ENCODE data around the gene LRRK2.
"Not testable (repeated sequence)": the region's sequence is repeated elsewhere in the genome, so short reads cannot be mapped to it uniquely, and the experiment has no call there.

The LRRK2 gene

DNA sequence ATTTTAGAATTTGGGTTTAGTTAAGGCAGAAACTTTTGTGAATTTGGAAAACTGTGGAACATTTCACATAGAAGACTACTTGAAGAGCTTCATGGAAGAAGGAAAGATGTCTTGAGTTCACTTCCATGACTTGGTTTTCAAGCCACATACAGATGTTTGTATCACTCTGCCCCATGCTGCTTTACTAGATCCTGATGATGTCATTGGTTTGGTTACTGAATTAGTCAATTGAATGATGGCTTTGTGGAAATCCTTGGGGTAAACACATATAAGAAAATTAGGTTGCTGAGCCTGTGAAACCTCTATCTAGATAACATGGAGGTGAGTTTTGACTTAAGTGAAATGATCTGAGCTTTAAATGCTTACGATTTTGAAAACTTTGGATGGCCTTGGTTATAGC, 90.6 kb downstream of the LRRK2 start:
- no peak for DNase-seq (ENCODE audit: low read depth)

DNA sequence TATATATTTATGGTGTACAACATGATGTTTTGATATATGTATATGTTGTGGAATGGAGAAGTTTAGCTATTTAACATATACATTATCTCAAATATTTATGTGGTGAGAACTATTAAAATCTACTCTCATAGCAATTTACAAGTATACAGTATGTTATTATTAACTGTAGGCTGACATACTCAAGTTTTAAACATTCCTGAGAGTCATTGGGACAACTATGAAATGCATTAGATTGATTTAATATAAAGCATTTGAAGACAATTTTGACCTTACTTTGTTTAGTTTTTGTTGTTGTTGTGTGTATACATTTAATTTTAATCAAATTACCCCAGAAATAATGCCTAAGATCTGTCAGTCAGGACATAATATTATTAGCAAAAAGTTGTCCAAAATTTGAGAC, 99.5 kb downstream of the LRRK2 start:
- DNase-seq (ENCODE audit: low read depth): no peak

DNA sequence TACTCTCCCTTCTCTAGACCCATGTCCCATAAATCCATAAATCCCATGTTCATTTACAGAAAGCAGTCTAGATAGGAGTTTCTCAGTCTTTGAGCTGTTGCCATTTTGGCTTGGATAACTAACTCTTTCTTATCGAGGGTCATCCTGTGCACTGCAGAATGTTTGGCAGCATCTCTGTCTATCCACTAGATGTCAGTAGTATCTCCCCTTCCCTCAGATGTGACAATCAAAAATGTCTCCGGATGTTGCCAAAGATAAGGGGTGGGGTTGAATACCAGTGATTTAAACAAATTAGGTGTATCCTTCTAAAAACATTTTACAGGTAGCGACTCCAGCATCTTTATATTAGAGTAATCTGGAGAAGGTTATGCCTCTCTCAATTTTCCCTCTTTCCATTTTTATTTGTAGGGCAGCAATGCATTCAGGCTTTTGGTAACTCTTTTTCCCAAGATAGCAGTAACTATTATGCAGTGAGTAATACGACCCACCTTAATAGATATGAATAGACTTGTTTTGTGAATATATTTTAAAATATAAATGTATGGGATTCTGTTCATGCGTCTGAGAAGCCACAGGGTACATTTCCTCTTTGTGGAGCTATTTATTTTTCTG, 100.7 kb downstream of the LRRK2 start:
- peak; percentile 4 for DNase-seq (ENCODE audit: low read depth)

DNA sequence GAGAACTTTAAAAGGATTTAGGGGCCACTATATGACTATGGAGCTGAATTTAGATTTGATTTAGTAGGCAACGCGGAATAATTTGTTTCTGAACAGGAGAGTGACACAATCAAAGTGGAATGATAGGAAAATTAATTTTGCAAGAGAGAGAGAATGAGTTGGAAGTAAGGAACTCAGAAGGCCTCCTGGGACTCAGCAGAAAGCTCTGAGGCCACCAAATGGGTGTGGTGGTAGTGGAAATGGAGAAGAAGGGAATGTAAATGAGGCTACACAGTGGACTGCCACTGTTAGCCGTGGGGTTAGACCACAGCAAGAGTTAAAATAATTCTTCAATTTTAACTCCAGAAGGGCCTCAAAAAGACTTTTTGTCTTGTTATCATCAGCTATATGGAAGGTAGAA, 102.7 kb downstream of the LRRK2 start:
- DNase-seq (ENCODE audit: low read depth): peak; percentile 39

DNA sequence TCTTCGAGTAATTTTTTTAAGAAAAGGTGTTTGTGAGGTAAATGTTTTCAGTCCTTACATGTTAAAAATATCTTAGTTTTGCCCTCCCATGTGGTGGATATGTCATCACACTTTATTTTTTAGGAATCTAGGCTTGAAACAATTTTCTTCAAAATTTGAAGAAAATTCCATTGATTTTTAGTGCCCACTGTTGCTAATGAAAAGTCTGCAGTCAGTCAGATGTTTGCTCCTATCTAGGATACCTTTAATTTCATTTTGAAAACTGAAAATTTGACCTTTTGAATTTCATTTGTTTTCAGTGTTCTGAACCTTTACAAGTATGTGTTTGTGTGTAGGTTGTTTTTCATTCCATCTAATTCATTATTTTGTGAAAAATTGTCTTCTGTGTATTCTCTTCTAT, 105.4 kb downstream of the LRRK2 start:
- DNase-seq (ENCODE audit: low read depth): no peak

DNA sequence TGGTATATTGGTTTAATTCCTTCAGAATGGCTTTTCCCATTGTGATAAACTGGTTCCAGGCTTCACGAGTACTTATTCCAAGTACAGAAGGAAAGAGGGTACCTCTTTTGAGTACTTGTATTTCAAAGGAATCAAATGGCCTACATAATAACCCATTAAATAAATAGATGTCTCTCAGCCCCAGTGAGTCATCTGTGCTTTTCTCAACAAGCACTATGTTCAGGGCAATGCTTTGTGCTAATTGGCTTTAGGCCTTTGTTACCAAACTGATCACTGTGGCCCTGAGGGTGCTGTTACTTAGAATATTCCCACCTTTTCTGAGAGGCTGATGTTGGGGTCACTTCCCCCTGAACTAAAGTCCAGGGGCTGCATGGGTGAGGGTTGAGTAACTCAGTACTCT, 107.1 kb downstream of the LRRK2 start:
- DNase-seq (ENCODE audit: low read depth): peak; percentile 16

DNA sequence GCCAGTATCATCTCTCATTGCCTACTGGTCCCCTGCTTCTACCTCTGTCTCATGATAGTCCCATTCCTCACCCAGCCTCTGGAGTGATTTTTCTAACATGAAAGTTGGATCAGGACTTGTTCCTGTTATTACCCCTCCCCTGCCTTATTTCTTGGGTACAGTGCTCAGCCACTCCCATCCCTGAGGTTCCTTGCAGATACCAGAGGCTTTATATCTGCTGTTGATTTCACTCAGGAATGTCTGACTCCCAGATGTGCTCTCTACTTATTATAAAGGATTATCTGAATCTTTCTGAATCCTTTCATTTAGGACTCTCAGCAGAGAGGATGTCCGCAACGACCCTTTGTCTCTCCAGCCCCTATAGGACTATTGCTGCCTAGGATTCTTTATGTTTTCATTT, 111.2 kb downstream of the LRRK2 start:
- DNase-seq (ENCODE audit: low read depth): no peak

DNA sequence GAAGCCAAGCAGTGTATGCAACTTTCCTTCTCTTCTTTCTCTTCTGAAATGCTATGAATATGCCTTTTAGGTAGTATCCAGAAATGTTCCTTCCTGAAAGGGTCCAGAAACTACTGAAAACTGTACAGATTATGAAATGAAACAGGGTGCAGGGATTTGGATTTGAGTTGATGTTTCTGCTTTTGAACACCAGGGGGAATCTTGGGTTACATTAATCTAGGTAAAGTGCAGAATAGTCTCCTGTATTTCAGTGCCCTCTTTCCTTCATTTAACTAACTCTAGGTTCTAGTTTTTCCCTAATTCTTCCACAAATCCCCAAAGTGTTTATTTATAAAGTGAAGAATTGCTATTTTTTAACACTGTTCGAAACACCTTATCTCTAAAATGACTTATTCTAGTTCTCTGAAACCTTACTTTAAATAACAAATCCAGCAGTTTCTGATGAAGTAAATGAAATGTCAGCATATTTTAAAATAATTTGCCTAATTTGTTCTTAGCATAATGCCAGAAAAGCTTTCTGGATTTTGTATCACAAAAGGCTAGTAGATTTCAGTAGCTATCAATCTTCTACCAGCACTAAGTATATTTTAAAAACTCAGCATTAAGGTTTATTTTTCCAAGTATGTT, 111.9 kb downstream of the LRRK2 start:
- DNase-seq (ENCODE audit: low read depth): peak; percentile 4

DNA sequence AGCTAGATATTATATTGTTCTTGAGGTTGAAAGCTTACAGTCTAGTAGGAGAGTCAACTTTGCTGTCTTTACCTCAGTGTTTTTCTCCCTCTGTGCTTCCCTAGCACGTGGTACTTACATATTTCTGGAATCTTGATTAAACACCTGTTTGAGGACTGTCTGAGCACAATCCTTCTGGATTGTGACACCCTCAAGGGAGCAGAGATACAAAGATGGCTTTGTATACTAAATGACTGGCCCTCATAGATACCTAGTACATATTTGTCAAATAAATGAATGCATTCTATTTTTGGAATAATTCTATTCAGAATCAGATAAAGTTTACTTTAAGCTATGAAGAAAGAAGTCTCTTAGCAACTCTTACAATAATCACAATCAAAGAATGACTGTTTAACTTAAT, 113.3 kb downstream of the LRRK2 start:
- no peak for DNase-seq (ENCODE audit: low read depth)

- DNase-seq (ENCODE audit: low read depth): no peak
These were observed 113.8 kb downstream of the LRRK2 start for GRCh38 chr12:40338621-40339020.

DNA sequence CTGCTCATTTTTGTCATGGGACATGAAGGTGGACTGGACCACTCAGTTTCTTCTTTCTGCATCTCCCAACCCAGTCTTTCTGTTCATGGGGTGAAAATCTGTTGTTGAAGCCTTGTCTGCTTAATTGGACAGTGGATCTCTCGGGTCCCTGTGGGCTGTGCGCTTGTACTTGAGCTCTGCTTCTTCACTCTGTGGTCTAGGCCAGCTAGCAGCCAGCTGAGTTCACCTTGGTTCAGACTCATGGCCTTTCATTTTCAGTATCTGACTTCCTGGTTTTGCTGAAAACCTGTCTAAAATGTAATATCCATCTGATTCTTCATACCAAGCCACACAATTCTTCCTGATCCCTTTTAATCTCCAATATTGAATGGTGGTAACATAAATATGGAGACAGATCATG, 117.2 kb downstream of the LRRK2 start:
- DNase-seq (ENCODE audit: low read depth): no peak

GRCh38 chr12:40343124-40343523, 118.3 kb downstream of the LRRK2 start:
- no peak for DNase-seq (ENCODE audit: low read depth)

DNA sequence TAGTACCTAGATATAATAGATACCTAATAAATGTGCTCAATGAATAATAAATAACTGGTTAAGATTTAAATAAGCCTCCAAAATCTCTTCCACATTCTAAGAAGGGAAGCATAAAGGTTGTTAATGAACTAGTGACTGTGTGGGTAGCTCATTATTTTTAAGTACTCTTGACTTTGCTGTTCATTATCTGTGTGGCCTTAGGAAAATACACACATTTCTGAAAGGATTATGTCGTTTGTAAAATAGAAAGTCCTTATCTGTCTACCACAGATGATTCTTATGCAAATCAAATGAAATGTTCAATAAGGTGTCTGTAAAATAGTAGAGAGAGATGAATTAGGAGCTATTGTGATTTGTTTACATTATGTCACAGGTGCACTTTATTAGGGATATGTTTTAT, 119.5 kb downstream of the LRRK2 start:
- no peak for DNase-seq (ENCODE audit: low read depth)

GRCh38 chr12:40351976-40352375, 127.2 kb downstream of the LRRK2 start:
- no peak for DNase-seq (ENCODE audit: low read depth)

GRCh38 chr12:40375076-40375475, 150.3 kb downstream of the LRRK2 start:
- DNase-seq (ENCODE audit: low read depth): no peak

GRCh38 chr12:40376533-40377267, 151.9 kb downstream of the LRRK2 start:
- DNase-seq (ENCODE audit: low read depth): no peak

- DNase-seq (ENCODE audit: low read depth): no peak
These were observed 153.9 kb downstream of the LRRK2 start for GRCh38 chr12:40378691-40379090.

GRCh38 chr12:40382217-40382616, 157.4 kb downstream of the LRRK2 start:
- DNase-seq (ENCODE audit: low read depth): no peak

DNA sequence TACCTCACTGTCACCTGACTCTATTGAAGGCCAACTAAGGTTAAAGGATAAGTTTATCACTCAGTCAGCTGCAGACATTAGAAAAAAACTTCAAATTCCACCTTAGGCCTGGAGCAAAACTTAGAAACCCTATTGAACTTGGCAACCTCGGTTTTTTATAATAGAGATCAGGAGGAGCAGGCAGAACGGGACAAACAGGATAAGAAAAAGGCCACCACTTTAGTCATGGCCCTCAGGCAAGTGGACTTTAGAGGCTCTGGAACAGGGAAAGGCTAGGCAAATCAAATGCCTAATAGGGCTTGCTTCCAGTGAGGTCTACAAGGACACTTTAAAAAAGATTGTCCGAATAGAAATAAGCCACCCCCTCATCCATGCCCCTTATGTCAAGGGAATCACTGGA, 162.5 kb downstream of the LRRK2 start:
- not testable (repeated sequence) for DNase-seq (ENCODE audit: low read depth)

DNA sequence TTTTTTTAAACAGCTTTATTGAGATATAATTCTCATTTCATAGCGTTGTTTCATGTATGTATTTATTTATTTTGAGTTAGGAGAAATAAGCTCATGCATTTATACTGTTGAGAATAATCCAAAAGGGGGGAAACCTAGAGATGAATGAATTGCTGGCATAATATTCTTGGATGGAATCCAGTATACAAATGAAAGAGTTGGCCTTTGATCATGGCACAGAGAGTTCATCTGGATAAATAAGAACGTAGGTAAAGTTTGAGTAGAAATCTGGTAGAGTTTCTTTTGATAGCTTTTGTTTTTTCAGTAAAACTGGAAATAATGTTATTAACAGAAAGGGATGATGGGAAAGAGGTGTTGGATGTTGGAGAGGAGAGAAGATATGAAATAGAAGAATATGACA, 166.2 kb downstream of the LRRK2 start:
- DNase-seq (ENCODE audit: low read depth): no peak

DNA sequence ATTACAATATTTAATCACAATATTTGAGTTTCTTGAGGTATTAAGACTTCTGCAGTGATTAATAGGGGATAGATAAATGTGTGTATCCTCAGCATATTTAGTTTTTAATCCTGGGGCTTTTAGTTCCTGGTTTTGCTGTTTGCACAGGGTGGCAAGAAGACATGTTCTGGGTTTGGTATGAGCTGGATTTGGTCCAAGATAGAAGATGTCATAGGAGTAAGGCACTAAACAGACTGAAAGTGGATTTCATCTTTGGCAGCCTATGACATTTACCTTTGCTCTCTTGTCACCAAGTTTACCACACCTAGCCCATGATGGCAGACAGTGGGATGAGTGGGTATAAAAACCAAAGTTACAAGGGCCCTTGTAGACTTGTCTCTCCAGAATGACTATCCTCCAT, 168.2 kb downstream of the LRRK2 start:
- DNase-seq (ENCODE audit: low read depth): no peak

- no peak for DNase-seq (ENCODE audit: low read depth)
These were observed 174.9 kb downstream of the LRRK2 start for GRCh38 chr12:40399656-40400055.

DNA sequence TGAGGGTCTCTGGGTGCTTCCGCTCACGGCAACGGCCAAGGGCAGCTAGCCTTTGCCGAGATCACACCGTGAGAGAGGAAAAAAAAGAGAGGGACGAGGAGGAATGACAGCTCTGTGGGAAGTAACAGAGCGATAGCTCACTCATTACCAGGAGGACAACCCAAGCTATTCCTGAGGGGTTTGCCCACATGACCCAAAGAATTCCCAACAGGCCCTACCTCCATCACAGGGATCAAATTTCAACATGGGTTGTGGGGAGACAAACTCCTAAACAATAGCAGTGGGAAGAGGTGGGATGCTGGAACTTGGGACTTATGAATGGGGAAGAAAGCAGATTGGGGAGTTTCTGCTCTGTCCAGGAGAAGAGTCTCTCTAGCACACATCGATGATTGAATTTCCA, 180.6 kb downstream of the LRRK2 start:
- DNase-seq (ENCODE audit: low read depth): no peak

All from fibroblast of gingiva (primary cell).